Right lobe of liver (tissue), 6 donors: ENCODE results near the gene D2HGDH. TPM values are rescaled to one million over a fixed set of nuclear protein-coding genes. Genes with fewer than 3 reads are reported as not detected.

Source experiments
- ATAC-seq, 4 donors: fragments of 200-7000 bp; cut with Tn5 transposase; one replicate each; pipeline ENCODE4 v1.9.1; 2020; ENCODE audit warnings: mild to moderate bottlenecking in 4 of 4, moderate library complexity in 4 of 4
- DNase-seq, 3 donors: peaks; one replicate each; pipeline ENCODE4 v3.0.0-alpha.2; 2020
- H3K27ac ChIP-seq, 3 donors: fragments of 200-600 bp; one replicate each; pipeline ENCODE4 v1.8.0; 2022
- H3K27me3 ChIP-seq, 2 donors: fragments of 200-600 bp; one replicate each; pipeline ENCODE4 v1.8.0; 2022
- H3K36me3 ChIP-seq, 4 donors: fragments of 200-600 bp; sonication (generic) in 1 of 4; one replicate each; pipeline versions ENCODE4 v1.5.1 to v1.8.0; 2017 to 2022; ENCODE audit warnings: control low read depth in 1 of 4
- H3K4me1 ChIP-seq, 4 donors: fragments of 200-600 bp; sonication (generic) in 1 of 4; one replicate each; pipeline versions ENCODE4 v1.5.1 to v1.8.0; 2017 to 2022; ENCODE audit warnings: control low read depth in 1 of 4
- H3K4me3 ChIP-seq, 3 donors: fragments of 200-600 bp; one replicate each; pipeline ENCODE4 v1.8.0; 2022
- H3K9me3 ChIP-seq, 4 donors: fragments of 200-600 bp; sonication (generic) in 1 of 4; one replicate each; pipeline versions ENCODE4 v1.5.1 to v1.8.0; 2017 to 2022; ENCODE audit warnings: control low read depth in 1 of 4
- POLR2A ChIP-seq: fragments of 450-650 bp; IDR thresholded peaks from one replicate; pipeline ENCODE4 v1.6.1; 2017; ENCODE audit warnings: antibody characterized with exemption, mild to moderate bottlenecking
- WGBS: methylation state at CpG from one replicate; pipeline ENCODE4 v1.1.6; 2018; ENCODE audit warnings: low coverage, low lambda C conversion rate; ENCODE audit not compliant: insufficient coverage; ENCODE audit errors: missing lambda C conversion rate; 5-methylcytosine and 5-hydroxymethylcytosine counted together
- intact Hi-C, 2 donors: fragments of 100-400 bp; cut with DNase I; formaldehyde crosslinking; loops; one replicate each; pipeline versions ENCODE4 v1.11.2 to v1.14.1; 2022
- total RNA-seq, 6 experiments: library from RNA; depleted of rRNA in 2 of 6; stranded (reverse); fragments of >200 nt in 2 of 6; fragmentation: NEBNext Ultra II Directional in 3 of 6; extraction: Animal tissue kit (Norgen Biotek cat#: 25700) in 3 of 6; gene quantifications; one replicate each; pipeline versions ENCODE4 v1.1.0 to v1.2.4, GENCODE V29; 2016 to 2023
- TF ChIP-seq, protein P1 (sequence below), 4 donors: fragments of 200-600 bp in 3 of 4; fragments of 450-650 bp in 1 of 4; IDR thresholded peaks; one replicate each; pipeline versions ENCODE4 v1.5.1 to v1.8.0; 2016 to 2022; ENCODE audit warnings: antibody characterized with exemption in 4 of 4, mild to moderate bottlenecking in 2 of 4
- donor health status: DM: no; HTN: yes; CAD: no.
- donor health status: DM: no; HTN: no; CAD: no.
- donor health status: DM: no; HTN: no; CAD: no.
- donor health status: DM: no; HTN: yes; CAD: no.
- donor health status: DM: no; HTN: yes; CAD: no.

D2HGDH gene
- total RNA-seq, 6 experiments from 2014 or later = 18.9 to 38.6 (median 25.9) TPM

DNA sequence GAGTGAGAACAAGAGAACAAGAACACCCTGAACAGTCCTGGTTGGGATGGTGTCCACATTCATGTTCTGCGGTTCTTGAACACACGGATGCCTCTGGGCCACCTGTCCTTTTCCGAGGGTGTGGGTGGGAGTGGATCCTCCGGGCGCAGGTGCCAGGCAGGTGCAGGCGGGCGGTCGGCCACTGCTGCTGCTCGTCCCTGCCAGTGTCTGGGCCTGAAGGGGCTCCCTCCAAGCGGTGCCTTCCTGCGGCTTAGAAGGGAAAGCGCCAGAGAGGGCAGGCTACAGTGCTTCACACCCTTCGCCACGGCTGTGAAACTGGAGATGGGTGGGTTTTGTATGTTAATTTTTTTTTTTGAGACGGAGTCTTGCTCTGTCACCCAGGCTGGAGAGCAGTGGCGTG, 8.0 kb upstream of the D2HGDH start:
- ATAC-seq = no peak

DNA sequence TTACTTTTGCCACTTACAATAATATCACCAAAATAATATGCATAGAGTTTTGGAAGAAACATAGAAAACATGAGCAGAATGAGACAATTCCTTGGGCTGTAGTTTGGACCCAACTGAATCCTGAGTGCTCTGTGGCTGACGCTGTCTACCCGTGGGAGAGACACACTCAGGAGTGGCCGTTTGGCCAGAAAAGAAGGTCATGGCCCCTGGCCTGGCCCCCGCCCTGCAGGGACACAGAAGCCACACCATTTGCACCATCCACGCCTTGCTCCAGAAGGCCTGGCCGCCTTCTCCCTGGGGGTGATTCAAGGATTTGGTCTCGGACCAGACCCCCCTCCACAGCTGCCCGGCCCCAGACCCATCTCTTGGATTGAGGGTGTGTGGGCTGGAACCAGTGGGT, 6.4 kb upstream of the D2HGDH start:
- no peak for ATAC-seq
- no peaks in the 10 kb centered on the region for H3K27me3 ChIP-seq
- WGBS = 71% methylated on average over 4 of the region's 8 CpGs
- DNase-seq = no peak
- intact Hi-C loops = loop anchor here in 1 of 2 donors (10.0 kb wide), 1 partner anchor 137 kb away; the partner anchor contains the start of gene RTP5
- H3K9me3 ChIP-seq = peaks cover 0 to 2% (median 0%) of the 10 kb centered on the region in 4 donors
- H3K36me3 ChIP-seq = peaks cover 0 to under 1% (median 0%) of the 10 kb centered on the region in 4 donors
- H3K4me1 ChIP-seq = no peaks in the 10 kb centered on the region
- peak overlapping the region in 1 of 3 donors; percentile 22 for H3K27ac ChIP-seq
- TF ChIP-seq, protein P1, sequence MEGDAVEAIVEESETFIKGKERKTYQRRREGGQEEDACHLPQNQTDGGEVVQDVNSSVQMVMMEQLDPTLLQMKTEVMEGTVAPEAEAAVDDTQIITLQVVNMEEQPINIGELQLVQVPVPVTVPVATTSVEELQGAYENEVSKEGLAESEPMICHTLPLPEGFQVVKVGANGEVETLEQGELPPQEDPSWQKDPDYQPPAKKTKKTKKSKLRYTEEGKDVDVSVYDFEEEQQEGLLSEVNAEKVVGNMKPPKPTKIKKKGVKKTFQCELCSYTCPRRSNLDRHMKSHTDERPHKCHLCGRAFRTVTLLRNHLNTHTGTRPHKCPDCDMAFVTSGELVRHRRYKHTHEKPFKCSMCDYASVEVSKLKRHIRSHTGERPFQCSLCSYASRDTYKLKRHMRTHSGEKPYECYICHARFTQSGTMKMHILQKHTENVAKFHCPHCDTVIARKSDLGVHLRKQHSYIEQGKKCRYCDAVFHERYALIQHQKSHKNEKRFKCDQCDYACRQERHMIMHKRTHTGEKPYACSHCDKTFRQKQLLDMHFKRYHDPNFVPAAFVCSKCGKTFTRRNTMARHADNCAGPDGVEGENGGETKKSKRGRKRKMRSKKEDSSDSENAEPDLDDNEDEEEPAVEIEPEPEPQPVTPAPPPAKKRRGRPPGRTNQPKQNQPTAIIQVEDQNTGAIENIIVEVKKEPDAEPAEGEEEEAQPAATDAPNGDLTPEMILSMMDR (IDR thresholded peaks at IDR 0.05) = no peak
- no peak for TF ChIP-seq POLR2A
- no peak overlapping the region for H3K4me3 ChIP-seq

More for the DNA sequence above, 8.0 kb upstream of the D2HGDH start:
- no peak overlapping the region for H3K27ac ChIP-seq
- H3K4me3 ChIP-seq = no peak overlapping the region
- H3K4me1 ChIP-seq = no peaks in the 10 kb centered on the region
- H3K36me3 ChIP-seq = peaks cover 0 to 2% (median 0%) of the 10 kb centered on the region in 4 donors
- no peaks in the 10 kb centered on the region for H3K27me3 ChIP-seq
- intact Hi-C loops = loop anchor here in 1 of 2 donors (10.0 kb wide), 1 partner anchor 138 kb away; the partner anchor contains the start of gene RTP5
- 90% methylated on average over 4 of the region's 16 CpGs for WGBS
- no peak for DNase-seq
- H3K9me3 ChIP-seq = peaks cover 0 to 3% (median 0%) of the 10 kb centered on the region in 4 donors
- no peak for TF ChIP-seq POLR2A
- TF ChIP-seq, protein P1 (IDR thresholded peaks at IDR 0.05) = no peak

DNA sequence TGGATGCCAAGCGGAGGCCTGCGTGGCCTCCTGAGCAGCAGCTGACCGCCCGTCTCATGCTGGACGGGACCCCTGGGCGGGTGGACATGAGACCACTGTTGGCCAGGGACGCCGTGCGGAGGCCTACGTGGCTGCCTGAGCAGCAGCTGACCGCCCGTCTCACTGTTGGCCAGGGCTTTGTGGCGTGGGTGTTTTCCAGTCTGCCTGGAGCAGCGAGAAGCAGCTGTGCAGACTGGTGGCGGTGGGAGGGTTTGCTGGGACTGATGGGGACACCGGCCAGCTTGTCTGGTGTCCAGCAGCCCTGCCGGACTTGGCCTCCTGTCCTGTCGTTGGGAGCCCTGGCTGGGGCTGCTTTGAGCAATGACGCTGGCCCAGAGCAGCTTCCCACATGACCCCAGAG, 5.8 kb upstream of the D2HGDH start:
- DNase-seq = peak in 2 of 3 donors; percentile 55 to 71
- no peak for TF ChIP-seq POLR2A
- TF ChIP-seq, protein P1 (IDR thresholded peaks at IDR 0.05) = no peak
- intact Hi-C loops = loop anchor here in 1 of 2 donors (10.0 kb wide), 1 partner anchor 136 kb away; the partner anchor contains the start of gene RTP5
- peak in 3 of 4 donors; percentile 32 to 76 (median 42) for ATAC-seq
- Histone ChIP-seq H3K4me3 (no peak overlapping the region), H3K27ac (peak overlapping the region in 1 of 3 donors; percentile 22), H3K9me3 (no peaks in the 10 kb centered on the region), H3K4me1 (no peaks in the 10 kb centered on the region), H3K27me3 (no peaks in the 10 kb centered on the region), H3K36me3 (no peaks in the 10 kb centered on the region)
- WGBS = 75% methylated on average over 3 of the region's 19 CpGs

DNA sequence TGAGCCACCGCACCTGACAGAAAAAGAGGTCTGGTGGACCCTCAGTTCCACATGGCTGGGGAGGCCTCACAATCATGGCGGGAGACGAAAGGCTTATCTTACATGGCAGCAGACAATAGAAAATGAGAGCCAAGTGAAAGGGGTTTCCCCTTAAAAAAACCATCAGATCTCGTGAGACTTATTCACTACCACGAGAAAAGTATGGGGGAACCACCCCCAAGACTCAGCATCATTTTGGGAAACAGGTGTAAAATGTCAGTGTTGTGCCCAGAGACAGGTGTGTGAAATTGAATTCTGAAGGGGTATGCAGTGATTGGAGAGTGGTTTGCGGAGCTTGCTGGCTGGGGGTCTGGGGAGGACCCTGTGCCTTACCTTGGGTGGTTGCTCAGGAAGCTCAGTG, 4.6 kb upstream of the D2HGDH start:
- no peaks in the 10 kb centered on the region for H3K4me1 ChIP-seq

More for the DNA sequence above, 4.6 kb upstream of the D2HGDH start:
- Histone ChIP-seq H3K27ac (no peak overlapping the region), H3K9me3 (no peaks in the 10 kb centered on the region), H3K36me3 (no peaks in the 10 kb centered on the region), H3K27me3 (no peaks in the 10 kb centered on the region), H3K4me3 (no peak overlapping the region)
- no peak for ATAC-seq
- no peak for TF ChIP-seq POLR2A
- TF ChIP-seq, protein P1 (IDR thresholded peaks at IDR 0.05) = no peak
- 78% methylated on average over 2 of the region's 6 CpGs for WGBS
- intact Hi-C loops = loop anchor here in 1 of 2 donors (10.0 kb wide), 1 partner anchor 135 kb away; the partner anchor contains the start of gene RTP5
- no peak for DNase-seq
